Upper lobe of left lung (tissue), 6 donors: ENCODE data around the gene TXN2. TPM values are rescaled to one million over a fixed set of nuclear protein-coding genes. Genes with fewer than 3 reads are reported as not detected.
A peak's percentile ranks its signal among the peaks of the same experiment; 100 is the strongest.

ENCODE experiments used
- ATAC-seq, 2 donors: fragments of 200-7000 bp; cut with Tn5 transposase; one replicate each; pipeline ENCODE4 v1.9.1; 2022; ENCODE audit warnings: mild to moderate bottlenecking in 2 of 2, moderate library complexity in 2 of 2; ENCODE audit not compliant: low FRiP score in 2 of 2
- DNase-seq, 2 donors: peaks; one replicate each; pipeline ENCODE4 v3.0.0-alpha.2; 2019 to 2020
- H3K27ac ChIP-seq, 4 donors: fragments of 200-600 bp; sonication (generic); one replicate each; pipeline ENCODE4 v1.5.1; 2016 to 2019
- H3K27me3 ChIP-seq, 4 donors: fragments of 200-600 bp; sonication (generic); one replicate each; pipeline ENCODE4 v1.5.1; 2017 to 2019
- H3K36me3 ChIP-seq, 4 donors: fragments of 200-600 bp; sonication (generic); one replicate each; pipeline ENCODE4 v1.5.1; 2016 to 2019
- H3K4me1 ChIP-seq, 4 donors: fragments of 200-600 bp; sonication (generic); one replicate each; pipeline ENCODE4 v1.5.1; 2018 to 2019
- H3K4me3 ChIP-seq, 4 donors: fragments of 200-600 bp; sonication (generic); one replicate each; pipeline ENCODE4 v1.5.1; 2017 to 2019; ENCODE audit warnings: mild to moderate bottlenecking in 2 of 4, moderate library complexity in 1 of 4
- H3K9me3 ChIP-seq, 4 donors: fragments of 200-600 bp; sonication (generic); one replicate each; pipeline ENCODE4 v1.5.1; 2018 to 2019
- EP300 ChIP-seq, 4 donors: sonication (generic); formaldehyde crosslinking; IDR thresholded peaks; one replicate each; pipeline ENCODE4 v1.5.1; 2017; ENCODE audit warnings: antibody characterized with exemption in 4 of 4, control low read depth in 2 of 4
- POLR2A ChIP-seq, 4 donors: fragments of 450-650 bp; IDR thresholded peaks; one replicate each; pipeline ENCODE4 v1.5.1; 2016 to 2017; ENCODE audit warnings: antibody characterized with exemption in 4 of 4, mild to moderate bottlenecking in 2 of 4
- POLR2AphosphoS5 ChIP-seq, 2 donors: sonication (generic); formaldehyde crosslinking; IDR thresholded peaks; one replicate each; pipeline ENCODE4 v1.5.1; 2017; ENCODE audit warnings: antibody characterized with exemption in 2 of 2
- WGBS, 2 donors: methylation state at CpG; one replicate each; pipeline ENCODE4 v1.1.5; 2017 to 2018; 5-methylcytosine and 5-hydroxymethylcytosine counted together
- small RNA-seq, 4 donors: library from RNA; depleted of rRNA; stranded (forward); fragments of <200 nt; gene quantifications; one replicate each; pipeline ENCODE3, GENCODE V24; 2016
- total RNA-seq, 6 donors: library from RNA; depleted of rRNA in 4 of 6; stranded (reverse); fragments of >200 nt in 4 of 6; gene quantifications; one replicate each; pipeline versions ENCODE4 v1.1.0 to v1.2.1, GENCODE V29; 2016 to 2021
- TF ChIP-seq, protein P1 (sequence below), 6 experiments: fragments of 450-650 bp in 4 of 6; fragments of 200-600 bp in 2 of 6; sonication (generic) in 2 of 6; IDR thresholded peaks; one replicate each; pipeline ENCODE4 v1.5.1; 2016 to 2019; ENCODE audit warnings: antibody characterized with exemption in 6 of 6
- donor health status: DM: no; HTN: no; CAD: no; lungs with moderate emphysema.
- donor health status: DM: no; HTN: yes; CAD: no; lungs with severe emphysema.

Gene TXN2
- total RNA-seq, 6 donors from 2014 or later, result 30.4 to 69.5 (median 53.6) TPM

GRCh38 chr22:36417281-36417686, 64.2 kb downstream of the TXN2 start:
- H3K27ac ChIP-seq, result peak overlapping the region in 3 of 4 donors; percentile 8 to 62 (median 60)
- TF ChIP-seq, protein P1, sequence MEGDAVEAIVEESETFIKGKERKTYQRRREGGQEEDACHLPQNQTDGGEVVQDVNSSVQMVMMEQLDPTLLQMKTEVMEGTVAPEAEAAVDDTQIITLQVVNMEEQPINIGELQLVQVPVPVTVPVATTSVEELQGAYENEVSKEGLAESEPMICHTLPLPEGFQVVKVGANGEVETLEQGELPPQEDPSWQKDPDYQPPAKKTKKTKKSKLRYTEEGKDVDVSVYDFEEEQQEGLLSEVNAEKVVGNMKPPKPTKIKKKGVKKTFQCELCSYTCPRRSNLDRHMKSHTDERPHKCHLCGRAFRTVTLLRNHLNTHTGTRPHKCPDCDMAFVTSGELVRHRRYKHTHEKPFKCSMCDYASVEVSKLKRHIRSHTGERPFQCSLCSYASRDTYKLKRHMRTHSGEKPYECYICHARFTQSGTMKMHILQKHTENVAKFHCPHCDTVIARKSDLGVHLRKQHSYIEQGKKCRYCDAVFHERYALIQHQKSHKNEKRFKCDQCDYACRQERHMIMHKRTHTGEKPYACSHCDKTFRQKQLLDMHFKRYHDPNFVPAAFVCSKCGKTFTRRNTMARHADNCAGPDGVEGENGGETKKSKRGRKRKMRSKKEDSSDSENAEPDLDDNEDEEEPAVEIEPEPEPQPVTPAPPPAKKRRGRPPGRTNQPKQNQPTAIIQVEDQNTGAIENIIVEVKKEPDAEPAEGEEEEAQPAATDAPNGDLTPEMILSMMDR (IDR thresholded peaks at IDR 0.05), result no peak
- TF ChIP-seq EP300 (IDR thresholded peaks at IDR 0.05), result peak in 1 of 4 donors; percentile 42
- TF ChIP-seq POLR2AphosphoS5 (IDR thresholded peaks at IDR 0.05), result peak in 1 of 2 donors; percentile 19
- TF ChIP-seq POLR2A (IDR thresholded peaks at IDR 0.05), result peak in 1 of 4 donors; percentile 34
- no peak overlapping the region for H3K4me3 ChIP-seq
- no peaks in the 10 kb centered on the region for H3K9me3 ChIP-seq
- ATAC-seq (peak; percentile 58 to 84), DNase-seq (peak in 1 of 2 donors; percentile 85)
- WGBS, 2 donors, result 65 to 72% methylated on average over 9 of the region's 9 CpGs
- no peaks in the 10 kb centered on the region for H3K36me3 ChIP-seq
- no peaks in the 10 kb centered on the region for H3K27me3 ChIP-seq
- peaks cover 14 to 35% (median 15%) of the 10 kb centered on the region in 4 donors for H3K4me1 ChIP-seq

Small RNA genes lying within 50 kb of the gene (small RNA-seq; reads per million reads assigned to genes)
- 0 reads per million in 4 donors for gene RF00019

Other genes starting within 250 kb of the TXN2 start
- gene APOL2, start 242.1 kb downstream of the TXN2 start, total RNA-seq, result 10 to 100 TPM; 32.8 to 76.5 (median 52.6) TPM
- gene APOL1, start 228.5 kb downstream of the TXN2 start, total RNA-seq, result 10 to 100 TPM; 31.9 to 90.5 (median 52.0) TPM
- 100 to 1,000 TPM; 486 to 925 (median 599) TPM for gene MYH9, start 93.7 kb downstream of the TXN2 start, total RNA-seq
- 10 to 100 TPM in 4 of 6 donors, 1 to 10 TPM in 2; 6.0 to 27.2 (median 12.9) TPM for gene FOXRED2, start 25.4 kb upstream of the TXN2 start, total RNA-seq
- 100 to 1,000 TPM; 125 to 202 (median 142) TPM for gene EIF3D, start 47.5 kb upstream of the TXN2 start, total RNA-seq
- not detected for gene CACNG2, start 222.1 kb upstream of the TXN2 start, total RNA-seq